Measurements from ENCODE around the gene WDR90.

- TF ChIP-seq HMGXB3 (CRISPR knock-in tag; IDR thresholded peaks at IDR 0.05; ENCODE audit: borderline replicate concordance) (no peak; the same call in 1 of the 2 replicates), IKZF1 (IDR thresholded peaks at IDR 0.05) (no peak), ZNF775 (CRISPR knock-in tag; IDR thresholded peaks at IDR 0.05; ENCODE audit: borderline replicate concordance) (0 out of 2 replicates have a peak, but pooled peaks have one; percentile 38), NKX3-1 (CRISPR knock-in tag; IDR thresholded peaks at IDR 0.05) (no peak), ZNF232 (CRISPR knock-in tag; IDR thresholded peaks at IDR 0.05; ENCODE audit: borderline replicate concordance) (no peak)
Observed at GRCh38 chr16:678858-679813, 30.0 kb downstream of the WDR90 start.
